ENCODE measurements around the gene NTHL1. TPM values are rescaled to one million over a fixed set of nuclear protein-coding genes. Genes with fewer than 3 reads are reported as not detected.

NTHL1 gene
- total RNA-seq, 2 donors from 2014 or later = 43.2 to 46.1 TPM

DNA sequence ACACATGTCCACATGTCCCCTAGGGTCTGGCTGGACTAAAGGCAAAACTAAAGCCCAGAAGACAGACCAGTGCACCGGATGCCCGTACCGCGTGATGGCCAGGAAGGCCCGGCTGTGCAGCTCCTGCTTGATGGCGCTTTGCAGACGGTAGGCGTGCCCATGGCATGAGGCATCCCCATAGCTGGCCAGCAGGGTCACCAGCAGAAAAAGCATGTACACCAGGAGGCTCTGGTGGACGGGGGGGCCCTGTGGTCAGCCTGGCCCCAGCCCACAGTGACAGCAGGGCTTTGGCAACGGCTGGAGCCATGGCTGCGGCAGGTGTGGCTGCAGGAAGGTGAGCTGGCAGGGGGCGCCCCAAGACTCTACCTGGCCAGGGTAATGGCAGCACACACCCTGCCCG, 45.2 kb upstream of the NTHL1 start:
- WGBS, 2 experiments (ENCODE audit: insufficient coverage in 1 of 2, insufficient read length in 1 of 2) = 95 to 99% methylated on average over 10 to 13 of the region's 13 CpGs
- Histone ChIP-seq H3K36me3 (ENCODE audit: control insufficient read depth, insufficient read depth, low read length) (peaks cover 18% of the 10 kb centered on the region), H3K4me1 (ENCODE audit: control insufficient read depth, insufficient read depth, low read length) (peaks cover 8% of the 10 kb centered on the region), H3K9ac (ENCODE audit: extremely low read depth, low read length, poor library complexity, severe bottlenecking) (no peak overlapping the region), H3K27me3 (ENCODE audit: control insufficient read depth, insufficient read depth, low read length, poor library complexity, severe bottlenecking) (no peaks in the 10 kb centered on the region), H3K27ac (ENCODE audit: low read depth, low read length) (no peak overlapping the region), H3K4me3 (ENCODE audit: low read length) (no peak overlapping the region), H3K9me3 (ENCODE audit: control insufficient read depth, low read length) (no peaks in the 10 kb centered on the region)
- no peak for DNase-seq
- H3K4me1 Mint-ChIP-seq = no peaks in the 10 kb centered on the region
- H3K9me3 Mint-ChIP-seq = no peaks in the 10 kb centered on the region
- TF ChIP-seq, protein P1, sequence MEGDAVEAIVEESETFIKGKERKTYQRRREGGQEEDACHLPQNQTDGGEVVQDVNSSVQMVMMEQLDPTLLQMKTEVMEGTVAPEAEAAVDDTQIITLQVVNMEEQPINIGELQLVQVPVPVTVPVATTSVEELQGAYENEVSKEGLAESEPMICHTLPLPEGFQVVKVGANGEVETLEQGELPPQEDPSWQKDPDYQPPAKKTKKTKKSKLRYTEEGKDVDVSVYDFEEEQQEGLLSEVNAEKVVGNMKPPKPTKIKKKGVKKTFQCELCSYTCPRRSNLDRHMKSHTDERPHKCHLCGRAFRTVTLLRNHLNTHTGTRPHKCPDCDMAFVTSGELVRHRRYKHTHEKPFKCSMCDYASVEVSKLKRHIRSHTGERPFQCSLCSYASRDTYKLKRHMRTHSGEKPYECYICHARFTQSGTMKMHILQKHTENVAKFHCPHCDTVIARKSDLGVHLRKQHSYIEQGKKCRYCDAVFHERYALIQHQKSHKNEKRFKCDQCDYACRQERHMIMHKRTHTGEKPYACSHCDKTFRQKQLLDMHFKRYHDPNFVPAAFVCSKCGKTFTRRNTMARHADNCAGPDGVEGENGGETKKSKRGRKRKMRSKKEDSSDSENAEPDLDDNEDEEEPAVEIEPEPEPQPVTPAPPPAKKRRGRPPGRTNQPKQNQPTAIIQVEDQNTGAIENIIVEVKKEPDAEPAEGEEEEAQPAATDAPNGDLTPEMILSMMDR (conservative IDR thresholded peaks at IDR 0.05) = no peak
- no peak overlapping the region for H3K27ac Mint-ChIP-seq
- no peaks in the 10 kb centered on the region for H3K27me3 Mint-ChIP-seq (ENCODE audit: insufficient read depth)
- no peak overlapping the region for H3K4me3 Mint-ChIP-seq
- peaks cover 26% of the 10 kb centered on the region for H3K36me3 Mint-ChIP-seq (ENCODE audit: low read depth)

DNA sequence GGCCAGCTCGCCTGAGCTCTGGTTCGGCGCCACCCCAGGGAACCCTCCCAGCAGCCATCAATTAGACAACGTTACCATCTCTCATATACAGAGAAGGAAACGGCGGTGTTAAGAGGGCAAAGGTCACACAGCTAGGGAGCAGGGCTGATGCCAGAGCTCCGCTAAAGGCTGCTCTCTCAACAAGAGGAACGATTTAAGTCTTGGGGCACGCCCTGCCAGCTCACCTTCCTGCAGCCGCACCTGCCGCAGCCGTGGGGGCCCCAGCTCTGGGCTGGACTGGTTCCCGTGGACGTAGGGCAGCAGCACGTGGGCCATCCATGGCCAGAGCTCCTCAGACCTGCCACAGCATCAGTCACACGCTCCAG, 44.6 kb upstream of the NTHL1 start:
- TF ChIP-seq, protein P1 (conservative IDR thresholded peaks at IDR 0.05) = no peak
- no peaks in the 10 kb centered on the region for H3K27me3 Mint-ChIP-seq (ENCODE audit: insufficient read depth)
- H3K27ac Mint-ChIP-seq = no peak overlapping the region
- Histone ChIP-seq H3K27me3 (ENCODE audit: control insufficient read depth, insufficient read depth, low read length, poor library complexity, severe bottlenecking) (no peaks in the 10 kb centered on the region), H3K27ac (ENCODE audit: low read depth, low read length) (no peak overlapping the region), H3K9ac (ENCODE audit: extremely low read depth, low read length, poor library complexity, severe bottlenecking) (no peak overlapping the region), H3K4me3 (ENCODE audit: low read length) (no peak overlapping the region), H3K9me3 (ENCODE audit: control insufficient read depth, low read length) (no peaks in the 10 kb centered on the region), H3K4me1 (ENCODE audit: control insufficient read depth, insufficient read depth, low read length) (peaks cover 8% of the 10 kb centered on the region), H3K36me3 (ENCODE audit: control insufficient read depth, insufficient read depth, low read length) (peaks cover 18% of the 10 kb centered on the region)
- H3K9me3 Mint-ChIP-seq = no peaks in the 10 kb centered on the region
- peak overlapping the region; percentile 39 for H3K4me3 Mint-ChIP-seq
- WGBS, 2 experiments (ENCODE audit: insufficient coverage in 1 of 2, insufficient read length in 1 of 2) = 88 to 91% methylated on average over 12 to 16 of the region's 16 CpGs
- DNase-seq = no peak
- peaks cover 24% of the 10 kb centered on the region for H3K36me3 Mint-ChIP-seq (ENCODE audit: low read depth)
- H3K4me1 Mint-ChIP-seq = no peaks in the 10 kb centered on the region

DNA sequence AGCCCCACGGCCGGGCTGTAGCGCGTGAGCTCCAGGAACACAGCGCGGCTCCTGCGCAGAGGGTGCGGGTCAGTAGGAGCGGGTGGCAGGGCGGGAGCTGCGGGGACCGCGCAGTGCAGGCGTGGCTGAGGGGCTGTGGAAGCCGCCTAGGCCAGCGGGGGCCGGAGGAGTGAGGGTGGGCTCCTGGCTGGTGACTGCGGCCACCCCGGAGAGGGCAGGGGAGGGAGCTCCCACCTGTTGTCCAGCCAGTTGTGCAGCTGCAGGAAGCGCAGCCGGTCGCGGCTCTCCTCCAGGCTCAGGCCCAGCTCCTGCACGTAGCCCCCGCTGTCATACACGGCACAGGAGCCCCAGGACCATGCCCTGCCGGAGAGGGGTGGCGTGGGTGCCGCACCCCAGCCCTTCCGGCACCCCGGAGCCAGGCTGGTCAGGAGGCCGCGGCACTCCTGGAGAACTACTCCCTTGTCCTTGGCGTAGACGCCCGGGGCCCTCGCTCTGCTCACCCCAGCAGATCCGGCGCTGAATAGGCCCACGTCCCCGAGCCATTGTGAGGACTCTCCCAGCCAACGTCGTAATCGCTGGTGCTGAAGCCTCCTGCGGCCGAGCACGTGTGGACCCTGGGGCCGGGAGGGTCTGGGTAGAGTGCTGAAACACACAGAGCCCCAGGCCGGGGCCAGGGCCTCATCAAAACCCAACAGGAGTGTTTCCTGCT, 44.1 kb upstream of the NTHL1 start:
- peak overlapping the region; percentile 39 for H3K4me3 Mint-ChIP-seq
- H3K9ac ChIP-seq (ENCODE audit: extremely low read depth, low read length, poor library complexity, severe bottlenecking) = peak overlapping the region; percentile 47
- H3K9me3 Mint-ChIP-seq = no peaks in the 10 kb centered on the region
- H3K9me3 ChIP-seq (ENCODE audit: control insufficient read depth, low read length) = no peaks in the 10 kb centered on the region
- H3K36me3 Mint-ChIP-seq (ENCODE audit: low read depth) = peaks cover 23% of the 10 kb centered on the region
- H3K27ac Mint-ChIP-seq = no peak overlapping the region
- H3K36me3 ChIP-seq (ENCODE audit: control insufficient read depth, insufficient read depth, low read length) = peaks cover 22% of the 10 kb centered on the region
- no peak overlapping the region for H3K27ac ChIP-seq (ENCODE audit: low read depth, low read length)
- 44 to 61% methylated on average over 22 to 49 of the region's 49 CpGs for whole genome bisulfite sequencing, 2 experiments (ENCODE audit: insufficient coverage in 1 of 2, insufficient read length in 1 of 2)
- peak; percentile 69 for DNase-seq
- no peaks in the 10 kb centered on the region for H3K27me3 ChIP-seq (ENCODE audit: control insufficient read depth, insufficient read depth, low read length, poor library complexity, severe bottlenecking)
- H3K4me3 ChIP-seq (ENCODE audit: low read length) = peak overlapping the region; percentile 75
- H3K27me3 Mint-ChIP-seq (ENCODE audit: insufficient read depth) = no peaks in the 10 kb centered on the region
- H3K4me1 Mint-ChIP-seq = no peaks in the 10 kb centered on the region
- TF ChIP-seq, protein P1 (conservative IDR thresholded peaks at IDR 0.05) = no peak
- H3K4me1 ChIP-seq (ENCODE audit: control insufficient read depth, insufficient read depth, low read length) = peaks cover 8% of the 10 kb centered on the region

Measured in endodermal cell (in vitro differentiated cells).